ENCODE data around the gene CCDC6.
A peak's percentile ranks its signal among the peaks of the same experiment; 100 is the strongest.

CCDC6 gene

DNA sequence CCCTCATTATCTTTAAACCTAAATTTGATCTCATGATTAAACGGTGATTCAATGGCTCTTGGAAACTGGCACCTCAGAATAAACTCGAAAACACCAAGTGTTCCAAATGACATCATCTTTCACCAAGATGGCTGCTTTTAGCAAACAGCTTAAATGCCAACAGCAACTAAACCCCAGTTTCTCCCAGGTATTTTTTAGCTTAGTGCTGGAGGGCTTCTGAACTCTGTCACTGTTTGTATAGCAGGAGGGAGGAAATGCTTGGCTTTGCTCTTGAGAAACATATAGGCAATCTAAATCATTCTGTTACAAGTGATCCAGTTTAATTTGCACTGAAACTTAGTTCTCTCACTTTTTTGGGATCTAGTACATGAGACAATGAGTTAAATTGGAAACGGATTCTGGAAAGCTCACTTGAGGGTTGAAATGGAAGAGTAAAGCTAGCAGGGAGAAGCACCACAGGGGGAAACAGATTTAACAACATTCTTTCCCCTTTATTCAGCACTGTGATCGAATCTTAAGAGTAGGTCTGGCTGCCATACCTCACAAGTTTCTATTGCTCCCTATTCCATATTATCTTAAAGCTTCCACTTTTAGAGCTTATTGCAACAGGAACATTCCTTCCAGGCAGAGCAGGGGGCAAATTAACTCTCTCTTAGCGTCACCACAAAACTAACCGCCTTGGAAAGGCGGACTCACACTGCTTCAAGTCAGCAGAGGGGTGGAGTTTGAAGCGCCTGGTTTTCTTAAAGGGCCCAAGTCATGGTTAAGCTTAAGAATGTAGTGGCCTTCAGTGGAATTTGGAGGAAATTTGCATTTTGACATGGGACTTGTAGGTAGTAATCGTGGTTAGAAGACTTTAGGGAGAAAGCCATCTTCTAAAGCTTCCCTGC is 1.8 kb upstream of the CCDC6 start (continued):
- TF ChIP-seq MZF1 (tag by site-specific recombination; IDR thresholded peaks at IDR 0.05; ENCODE audit: borderline replicate concordance) (peak; percentile 32; the same call in 1 of the 2 replicates), IKZF3 (tag by site-specific recombination; IDR thresholded peaks at IDR 0.05) (peak; percentile 79), ZFP37 (tag by site-specific recombination; IDR thresholded peaks at IDR 0.05) (0 out of 2 replicates have a peak, but pooled peaks have one; percentile 20), ZNF629 (tag by site-specific recombination; IDR thresholded peaks at IDR 0.05) (peak; percentile 67; the same call in 1 of the 2 replicates), ZNF341 (tag by site-specific recombination; IDR thresholded peaks at IDR 0.05; ENCODE audit: low read depth) (peak; percentile 92), ZNF146 (tag by site-specific recombination; IDR thresholded peaks at IDR 0.05) (no peak), GLIS2 (tag by site-specific recombination; IDR thresholded peaks at IDR 0.05) (peak; percentile 54; the same call in 1 of the 2 replicates), SP7 (tag by site-specific recombination; IDR thresholded peaks at IDR 0.05) (no peak), ZNF2 (tag by site-specific recombination; IDR thresholded peaks at IDR 0.05) (0 out of 2 replicates have a peak, but pooled peaks have one; percentile 42), SCRT1 (tag by site-specific recombination; IDR thresholded peaks at IDR 0.05; ENCODE audit: borderline replicate concordance) (0 out of 2 replicates have a peak, but pooled peaks have one; percentile 40), ZNF701 (tag by site-specific recombination; IDR thresholded peaks at IDR 0.05) (no peak), ZSCAN30 (tag by site-specific recombination; IDR thresholded peaks at IDR 0.05) (peak; percentile 50; the same call in 1 of the 2 replicates), PRDM1 (tag by site-specific recombination; IDR thresholded peaks at IDR 0.05) (peak; percentile 66), ZNF335 (tag by site-specific recombination; conservative IDR thresholded peaks at IDR 0.05) (peak; percentile 57), ZNF138 (tag by site-specific recombination; IDR thresholded peaks at IDR 0.05; ENCODE audit: borderline replicate concordance) (no peak), SP3 (tag by site-specific recombination; IDR thresholded peaks at IDR 0.05) (peak; percentile 54)
- TF ChIP-seq, protein P1, sequence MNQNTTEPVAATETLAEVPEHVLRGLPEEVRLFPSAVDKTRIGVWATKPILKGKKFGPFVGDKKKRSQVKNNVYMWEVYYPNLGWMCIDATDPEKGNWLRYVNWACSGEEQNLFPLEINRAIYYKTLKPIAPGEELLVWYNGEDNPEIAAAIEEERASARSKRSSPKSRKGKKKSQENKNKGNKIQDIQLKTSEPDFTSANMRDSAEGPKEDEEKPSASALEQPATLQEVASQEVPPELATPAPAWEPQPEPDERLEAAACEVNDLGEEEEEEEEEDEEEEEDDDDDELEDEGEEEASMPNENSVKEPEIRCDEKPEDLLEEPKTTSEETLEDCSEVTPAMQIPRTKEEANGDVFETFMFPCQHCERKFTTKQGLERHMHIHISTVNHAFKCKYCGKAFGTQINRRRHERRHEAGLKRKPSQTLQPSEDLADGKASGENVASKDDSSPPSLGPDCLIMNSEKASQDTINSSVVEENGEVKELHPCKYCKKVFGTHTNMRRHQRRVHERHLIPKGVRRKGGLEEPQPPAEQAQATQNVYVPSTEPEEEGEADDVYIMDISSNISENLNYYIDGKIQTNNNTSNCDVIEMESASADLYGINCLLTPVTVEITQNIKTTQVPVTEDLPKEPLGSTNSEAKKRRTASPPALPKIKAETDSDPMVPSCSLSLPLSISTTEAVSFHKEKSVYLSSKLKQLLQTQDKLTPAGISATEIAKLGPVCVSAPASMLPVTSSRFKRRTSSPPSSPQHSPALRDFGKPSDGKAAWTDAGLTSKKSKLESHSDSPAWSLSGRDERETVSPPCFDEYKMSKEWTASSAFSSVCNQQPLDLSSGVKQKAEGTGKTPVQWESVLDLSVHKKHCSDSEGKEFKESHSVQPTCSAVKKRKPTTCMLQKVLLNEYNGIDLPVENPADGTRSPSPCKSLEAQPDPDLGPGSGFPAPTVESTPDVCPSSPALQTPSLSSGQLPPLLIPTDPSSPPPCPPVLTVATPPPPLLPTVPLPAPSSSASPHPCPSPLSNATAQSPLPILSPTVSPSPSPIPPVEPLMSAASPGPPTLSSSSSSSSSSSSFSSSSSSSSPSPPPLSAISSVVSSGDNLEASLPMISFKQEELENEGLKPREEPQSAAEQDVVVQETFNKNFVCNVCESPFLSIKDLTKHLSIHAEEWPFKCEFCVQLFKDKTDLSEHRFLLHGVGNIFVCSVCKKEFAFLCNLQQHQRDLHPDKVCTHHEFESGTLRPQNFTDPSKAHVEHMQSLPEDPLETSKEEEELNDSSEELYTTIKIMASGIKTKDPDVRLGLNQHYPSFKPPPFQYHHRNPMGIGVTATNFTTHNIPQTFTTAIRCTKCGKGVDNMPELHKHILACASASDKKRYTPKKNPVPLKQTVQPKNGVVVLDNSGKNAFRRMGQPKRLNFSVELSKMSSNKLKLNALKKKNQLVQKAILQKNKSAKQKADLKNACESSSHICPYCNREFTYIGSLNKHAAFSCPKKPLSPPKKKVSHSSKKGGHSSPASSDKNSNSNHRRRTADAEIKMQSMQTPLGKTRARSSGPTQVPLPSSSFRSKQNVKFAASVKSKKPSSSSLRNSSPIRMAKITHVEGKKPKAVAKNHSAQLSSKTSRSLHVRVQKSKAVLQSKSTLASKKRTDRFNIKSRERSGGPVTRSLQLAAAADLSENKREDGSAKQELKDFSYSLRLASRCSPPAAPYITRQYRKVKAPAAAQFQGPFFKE (tag by site-specific recombination; IDR thresholded peaks at IDR 0.05; ENCODE audit: borderline replicate concordance) = no peak
- TF ChIP-seq, protein P2, sequence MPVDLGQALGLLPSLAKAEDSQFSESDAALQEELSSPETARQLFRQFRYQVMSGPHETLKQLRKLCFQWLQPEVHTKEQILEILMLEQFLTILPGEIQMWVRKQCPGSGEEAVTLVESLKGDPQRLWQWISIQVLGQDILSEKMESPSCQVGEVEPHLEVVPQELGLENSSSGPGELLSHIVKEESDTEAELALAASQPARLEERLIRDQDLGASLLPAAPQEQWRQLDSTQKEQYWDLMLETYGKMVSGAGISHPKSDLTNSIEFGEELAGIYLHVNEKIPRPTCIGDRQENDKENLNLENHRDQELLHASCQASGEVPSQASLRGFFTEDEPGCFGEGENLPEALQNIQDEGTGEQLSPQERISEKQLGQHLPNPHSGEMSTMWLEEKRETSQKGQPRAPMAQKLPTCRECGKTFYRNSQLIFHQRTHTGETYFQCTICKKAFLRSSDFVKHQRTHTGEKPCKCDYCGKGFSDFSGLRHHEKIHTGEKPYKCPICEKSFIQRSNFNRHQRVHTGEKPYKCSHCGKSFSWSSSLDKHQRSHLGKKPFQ (tag by site-specific recombination; IDR thresholded peaks at IDR 0.05) = no peak
- TF ChIP-seq, protein P3, sequence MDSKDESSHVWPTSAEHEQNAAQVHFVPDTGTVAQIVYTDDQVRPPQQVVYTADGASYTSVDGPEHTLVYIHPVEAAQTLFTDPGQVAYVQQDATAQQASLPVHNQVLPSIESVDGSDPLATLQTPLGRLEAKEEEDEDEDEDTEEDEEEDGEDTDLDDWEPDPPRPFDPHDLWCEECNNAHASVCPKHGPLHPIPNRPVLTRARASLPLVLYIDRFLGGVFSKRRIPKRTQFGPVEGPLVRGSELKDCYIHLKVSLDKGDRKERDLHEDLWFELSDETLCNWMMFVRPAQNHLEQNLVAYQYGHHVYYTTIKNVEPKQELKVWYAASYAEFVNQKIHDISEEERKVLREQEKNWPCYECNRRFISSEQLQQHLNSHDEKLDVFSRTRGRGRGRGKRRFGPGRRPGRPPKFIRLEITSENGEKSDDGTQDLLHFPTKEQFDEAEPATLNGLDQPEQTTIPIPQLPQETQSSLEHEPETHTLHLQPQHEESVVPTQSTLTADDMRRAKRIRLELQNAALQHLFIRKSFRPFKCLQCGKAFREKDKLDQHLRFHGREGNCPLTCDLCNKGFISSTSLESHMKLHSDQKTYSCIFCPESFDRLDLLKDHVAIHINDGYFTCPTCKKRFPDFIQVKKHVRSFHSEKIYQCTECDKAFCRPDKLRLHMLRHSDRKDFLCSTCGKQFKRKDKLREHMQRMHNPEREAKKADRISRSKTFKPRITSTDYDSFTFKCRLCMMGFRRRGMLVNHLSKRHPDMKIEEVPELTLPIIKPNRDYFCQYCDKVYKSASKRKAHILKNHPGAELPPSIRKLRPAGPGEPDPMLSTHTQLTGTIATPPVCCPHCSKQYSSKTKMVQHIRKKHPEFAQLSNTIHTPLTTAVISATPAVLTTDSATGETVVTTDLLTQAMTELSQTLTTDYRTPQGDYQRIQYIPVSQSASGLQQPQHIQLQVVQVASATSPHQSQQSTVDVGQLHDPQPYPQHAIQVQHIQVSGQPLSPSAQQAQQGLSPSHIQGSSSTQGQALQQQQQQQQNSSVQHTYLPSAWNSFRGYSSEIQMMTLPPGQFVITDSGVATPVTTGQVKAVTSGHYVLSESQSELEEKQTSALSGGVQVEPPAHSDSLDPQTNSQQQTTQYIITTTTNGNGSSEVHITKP (tag by site-specific recombination; IDR thresholded peaks at IDR 0.05) = peak; percentile 97
- TF ChIP-seq, protein P4, sequence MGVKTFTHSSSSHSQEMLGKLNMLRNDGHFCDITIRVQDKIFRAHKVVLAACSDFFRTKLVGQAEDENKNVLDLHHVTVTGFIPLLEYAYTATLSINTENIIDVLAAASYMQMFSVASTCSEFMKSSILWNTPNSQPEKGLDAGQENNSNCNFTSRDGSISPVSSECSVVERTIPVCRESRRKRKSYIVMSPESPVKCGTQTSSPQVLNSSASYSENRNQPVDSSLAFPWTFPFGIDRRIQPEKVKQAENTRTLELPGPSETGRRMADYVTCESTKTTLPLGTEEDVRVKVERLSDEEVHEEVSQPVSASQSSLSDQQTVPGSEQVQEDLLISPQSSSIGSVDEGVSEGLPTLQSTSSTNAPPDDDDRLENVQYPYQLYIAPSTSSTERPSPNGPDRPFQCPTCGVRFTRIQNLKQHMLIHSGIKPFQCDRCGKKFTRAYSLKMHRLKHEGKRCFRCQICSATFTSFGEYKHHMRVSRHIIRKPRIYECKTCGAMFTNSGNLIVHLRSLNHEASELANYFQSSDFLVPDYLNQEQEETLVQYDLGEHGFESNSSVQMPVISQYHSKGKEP (tag by site-specific recombination; IDR thresholded peaks at IDR 0.05) = peak; percentile 53; the same call in 1 of the 2 replicates
- TF ChIP-seq, protein P5, sequence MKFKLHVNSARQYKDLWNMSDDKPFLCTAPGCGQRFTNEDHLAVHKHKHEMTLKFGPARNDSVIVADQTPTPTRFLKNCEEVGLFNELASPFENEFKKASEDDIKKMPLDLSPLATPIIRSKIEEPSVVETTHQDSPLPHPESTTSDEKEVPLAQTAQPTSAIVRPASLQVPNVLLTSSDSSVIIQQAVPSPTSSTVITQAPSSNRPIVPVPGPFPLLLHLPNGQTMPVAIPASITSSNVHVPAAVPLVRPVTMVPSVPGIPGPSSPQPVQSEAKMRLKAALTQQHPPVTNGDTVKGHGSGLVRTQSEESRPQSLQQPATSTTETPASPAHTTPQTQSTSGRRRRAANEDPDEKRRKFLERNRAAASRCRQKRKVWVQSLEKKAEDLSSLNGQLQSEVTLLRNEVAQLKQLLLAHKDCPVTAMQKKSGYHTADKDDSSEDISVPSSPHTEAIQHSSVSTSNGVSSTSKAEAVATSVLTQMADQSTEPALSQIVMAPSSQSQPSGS (tag by site-specific recombination; IDR thresholded peaks at IDR 0.05; ENCODE audit: low read depth) = peak; percentile 97
